Measurements from ENCODE around the gene MET. TPM values are rescaled to one million over a fixed set of nuclear protein-coding genes. Genes with fewer than 3 reads are reported as not detected.

The MET gene
- total RNA-seq, 1 donor from 2014 or later: 7.0 TPM

GRCh38 chr7:116828281-116828680, 156.3 kb downstream of the MET start:
- no peaks in the 10 kb centered on the region for H3K27me3 ChIP-seq
- TF ChIP-seq EZH2 (IDR thresholded peaks at IDR 0.05): no peak
- TF ChIP-seq, protein P1, sequence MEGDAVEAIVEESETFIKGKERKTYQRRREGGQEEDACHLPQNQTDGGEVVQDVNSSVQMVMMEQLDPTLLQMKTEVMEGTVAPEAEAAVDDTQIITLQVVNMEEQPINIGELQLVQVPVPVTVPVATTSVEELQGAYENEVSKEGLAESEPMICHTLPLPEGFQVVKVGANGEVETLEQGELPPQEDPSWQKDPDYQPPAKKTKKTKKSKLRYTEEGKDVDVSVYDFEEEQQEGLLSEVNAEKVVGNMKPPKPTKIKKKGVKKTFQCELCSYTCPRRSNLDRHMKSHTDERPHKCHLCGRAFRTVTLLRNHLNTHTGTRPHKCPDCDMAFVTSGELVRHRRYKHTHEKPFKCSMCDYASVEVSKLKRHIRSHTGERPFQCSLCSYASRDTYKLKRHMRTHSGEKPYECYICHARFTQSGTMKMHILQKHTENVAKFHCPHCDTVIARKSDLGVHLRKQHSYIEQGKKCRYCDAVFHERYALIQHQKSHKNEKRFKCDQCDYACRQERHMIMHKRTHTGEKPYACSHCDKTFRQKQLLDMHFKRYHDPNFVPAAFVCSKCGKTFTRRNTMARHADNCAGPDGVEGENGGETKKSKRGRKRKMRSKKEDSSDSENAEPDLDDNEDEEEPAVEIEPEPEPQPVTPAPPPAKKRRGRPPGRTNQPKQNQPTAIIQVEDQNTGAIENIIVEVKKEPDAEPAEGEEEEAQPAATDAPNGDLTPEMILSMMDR (IDR thresholded peaks at IDR 0.05): peak; percentile 15
- no peak for TF ChIP-seq EZH2phosphoT487 (IDR thresholded peaks at IDR 0.05)
- no peaks in the 10 kb centered on the region for H3K4me1 ChIP-seq
- no peaks in the 10 kb centered on the region for H3K27me3 Mint-ChIP-seq (ENCODE audit: insufficient read depth, low read depth)
- H3K4me3 Mint-ChIP-seq: no peak overlapping the region
- no peak overlapping the region for H3K27ac Mint-ChIP-seq
- H3K4me2 ChIP-seq: no peak overlapping the region
- DNase-seq (ENCODE audit: low spot score): no peak
- H3K9me3 Mint-ChIP-seq: no peaks in the 10 kb centered on the region
- H3F3A ChIP-seq (ENCODE audit: low read depth): no peaks in the 10 kb centered on the region
- no peak overlapping the region for H3K27ac ChIP-seq
- no peaks in the 10 kb centered on the region for H3K4me1 Mint-ChIP-seq
- no peak overlapping the region for H3K9ac ChIP-seq
- no peak overlapping the region for H2AFZ ChIP-seq (replicated peaks)
- H3K79me2 ChIP-seq (ENCODE audit: low read depth): no peaks in the 10 kb centered on the region
- no peaks in the 10 kb centered on the region for H3K36me3 ChIP-seq
- H4K20me1 ChIP-seq (ENCODE audit: low read depth): no peaks in the 10 kb centered on the region
- no peaks in the 10 kb centered on the region for H3K9me3 ChIP-seq (ENCODE audit: low read depth)
- no peak overlapping the region for H3K4me3 ChIP-seq
- H3K36me3 Mint-ChIP-seq: no peaks in the 10 kb centered on the region

DNA sequence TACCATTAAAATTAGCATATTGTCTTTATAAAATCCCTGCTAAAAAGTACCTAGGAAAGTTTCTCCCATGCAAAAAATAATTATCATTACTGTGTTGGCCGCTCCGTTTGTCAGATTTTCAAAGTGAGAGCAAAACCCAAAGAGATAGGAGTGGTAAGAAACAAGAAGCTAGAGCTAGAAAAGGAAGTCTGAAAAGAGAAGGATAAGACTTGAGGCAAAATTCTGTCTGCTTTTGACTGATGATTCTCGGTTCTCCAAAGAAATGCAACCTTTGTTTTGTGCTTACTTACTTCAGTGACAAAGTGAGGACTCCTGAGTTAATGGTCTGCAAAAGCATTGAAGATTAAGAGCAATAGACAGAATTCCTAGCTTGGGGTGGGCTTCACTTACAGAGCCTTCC, 157.0 kb downstream of the MET start:
- Histone ChIP-seq H3K36me3 (no peaks in the 10 kb centered on the region), H3K79me2 (ENCODE audit: low read depth) (no peaks in the 10 kb centered on the region), H3F3A (ENCODE audit: low read depth) (no peaks in the 10 kb centered on the region), H3K4me2 (no peak overlapping the region), H4K20me1 (ENCODE audit: low read depth) (no peaks in the 10 kb centered on the region), H2AFZ (replicated peaks) (peak overlapping the region; percentile 3), H3K27ac (no peak overlapping the region), H3K4me1 (no peaks in the 10 kb centered on the region), H3K27me3 (no peaks in the 10 kb centered on the region), H3K9ac (no peak overlapping the region), H3K9me3 (ENCODE audit: low read depth) (no peaks in the 10 kb centered on the region), H3K4me3 (no peak overlapping the region)
- H3K9me3 Mint-ChIP-seq: no peaks in the 10 kb centered on the region
- no peaks in the 10 kb centered on the region for H3K27me3 Mint-ChIP-seq (ENCODE audit: insufficient read depth, low read depth)
- H3K27ac Mint-ChIP-seq: no peak overlapping the region
- TF ChIP-seq EZH2phosphoT487 (IDR thresholded peaks at IDR 0.05): no peak
- TF ChIP-seq EZH2 (IDR thresholded peaks at IDR 0.05): no peak
- TF ChIP-seq, protein P1 (IDR thresholded peaks at IDR 0.05): no peak
- H3K4me3 Mint-ChIP-seq: no peak overlapping the region
- H3K36me3 Mint-ChIP-seq: no peaks in the 10 kb centered on the region
- H3K4me1 Mint-ChIP-seq: no peaks in the 10 kb centered on the region
- DNase-seq (ENCODE audit: low spot score): no peak

DNA sequence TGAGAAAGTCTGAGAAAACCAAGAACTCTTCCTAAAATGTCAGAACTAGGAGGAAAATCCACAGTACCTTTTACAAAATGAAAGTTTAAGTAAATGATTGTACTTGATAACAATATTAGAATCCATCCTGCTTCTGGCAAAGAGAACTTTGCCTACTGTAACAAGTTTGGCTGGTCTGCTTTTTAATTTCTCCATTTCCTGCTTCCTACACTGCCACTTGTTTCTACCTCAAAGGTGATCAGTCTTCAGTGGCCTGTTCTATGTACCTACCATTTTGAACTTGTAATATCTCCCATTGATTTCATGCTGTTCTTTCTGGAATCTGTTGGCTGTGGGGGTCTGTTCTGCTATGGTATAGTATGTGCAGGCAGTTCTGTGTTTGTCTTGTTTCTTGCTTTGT, 157.5 kb downstream of the MET start:
- H3K4me1 ChIP-seq: no peaks in the 10 kb centered on the region
- DNase-seq (ENCODE audit: low spot score): no peak
- TF ChIP-seq EZH2phosphoT487 (IDR thresholded peaks at IDR 0.05): no peak
- TF ChIP-seq, protein P1 (IDR thresholded peaks at IDR 0.05): no peak
- TF ChIP-seq EZH2 (IDR thresholded peaks at IDR 0.05): no peak
- no peak overlapping the region for H3K9ac ChIP-seq
- Mint-ChIP-seq H3K9me3 (no peaks in the 10 kb centered on the region), H3K4me1 (no peaks in the 10 kb centered on the region), H3K4me3 (no peak overlapping the region), H3K36me3 (no peaks in the 10 kb centered on the region), H3K27ac (no peak overlapping the region), H3K27me3 (ENCODE audit: insufficient read depth, low read depth) (no peaks in the 10 kb centered on the region)
- H3K36me3 ChIP-seq: no peaks in the 10 kb centered on the region
- no peak overlapping the region for H3K4me3 ChIP-seq
- H3K4me2 ChIP-seq: no peak overlapping the region
- no peaks in the 10 kb centered on the region for H3F3A ChIP-seq (ENCODE audit: low read depth)
- no peak overlapping the region for H3K27ac ChIP-seq
- H3K9me3 ChIP-seq (ENCODE audit: low read depth): no peaks in the 10 kb centered on the region
- H4K20me1 ChIP-seq (ENCODE audit: low read depth): no peaks in the 10 kb centered on the region
- H3K79me2 ChIP-seq (ENCODE audit: low read depth): no peaks in the 10 kb centered on the region
- H2AFZ ChIP-seq (replicated peaks): peak overlapping the region; percentile 3
- H3K27me3 ChIP-seq: no peaks in the 10 kb centered on the region
